ENCODE measurements around the gene TERF2IP.

DNA sequence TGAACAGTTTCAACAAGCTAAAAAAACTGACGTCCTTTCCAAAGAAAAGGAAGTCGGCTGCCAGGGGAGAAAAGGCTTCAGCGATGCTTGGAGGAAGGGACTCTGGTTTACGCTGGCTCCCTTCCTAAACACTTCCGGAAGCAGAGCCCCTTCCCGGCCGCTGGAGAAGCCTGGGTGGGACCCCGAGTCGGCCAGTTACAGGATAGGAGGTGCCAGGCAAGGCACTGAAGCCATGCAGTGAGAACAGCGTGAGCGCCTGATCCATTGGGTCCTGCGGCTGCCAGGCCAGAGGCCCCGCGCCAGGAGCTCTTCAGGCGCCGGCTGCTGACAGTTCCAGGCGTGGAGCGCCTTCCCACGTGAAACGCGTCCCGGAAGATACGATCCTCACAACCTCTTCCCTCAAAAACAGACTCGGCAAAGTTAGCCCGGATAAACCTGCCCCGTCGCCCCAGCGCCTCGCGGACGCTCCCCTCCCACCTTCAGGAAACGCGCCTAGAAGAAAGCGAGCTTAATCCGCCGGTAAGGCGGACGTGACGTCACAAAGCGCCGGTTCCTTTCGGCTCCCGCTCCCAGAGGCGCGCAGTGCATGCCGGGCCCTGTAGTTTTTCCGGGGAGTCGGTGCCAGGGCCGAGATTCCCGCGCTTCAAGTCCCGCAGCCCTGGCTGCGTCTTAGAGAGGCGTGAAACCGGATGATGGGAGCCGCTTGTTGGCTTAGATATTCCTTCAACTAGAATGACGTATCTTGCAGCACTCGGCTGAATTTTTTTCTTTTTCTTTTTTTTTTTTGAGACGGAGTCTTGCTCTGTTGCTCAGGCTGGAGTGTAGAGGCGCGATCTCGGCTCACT, 24.6 kb upstream of the TERF2IP start, which contains the start of gene ADAT1:
- TF ChIP-seq, protein P1, sequence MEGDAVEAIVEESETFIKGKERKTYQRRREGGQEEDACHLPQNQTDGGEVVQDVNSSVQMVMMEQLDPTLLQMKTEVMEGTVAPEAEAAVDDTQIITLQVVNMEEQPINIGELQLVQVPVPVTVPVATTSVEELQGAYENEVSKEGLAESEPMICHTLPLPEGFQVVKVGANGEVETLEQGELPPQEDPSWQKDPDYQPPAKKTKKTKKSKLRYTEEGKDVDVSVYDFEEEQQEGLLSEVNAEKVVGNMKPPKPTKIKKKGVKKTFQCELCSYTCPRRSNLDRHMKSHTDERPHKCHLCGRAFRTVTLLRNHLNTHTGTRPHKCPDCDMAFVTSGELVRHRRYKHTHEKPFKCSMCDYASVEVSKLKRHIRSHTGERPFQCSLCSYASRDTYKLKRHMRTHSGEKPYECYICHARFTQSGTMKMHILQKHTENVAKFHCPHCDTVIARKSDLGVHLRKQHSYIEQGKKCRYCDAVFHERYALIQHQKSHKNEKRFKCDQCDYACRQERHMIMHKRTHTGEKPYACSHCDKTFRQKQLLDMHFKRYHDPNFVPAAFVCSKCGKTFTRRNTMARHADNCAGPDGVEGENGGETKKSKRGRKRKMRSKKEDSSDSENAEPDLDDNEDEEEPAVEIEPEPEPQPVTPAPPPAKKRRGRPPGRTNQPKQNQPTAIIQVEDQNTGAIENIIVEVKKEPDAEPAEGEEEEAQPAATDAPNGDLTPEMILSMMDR (IDR thresholded peaks at IDR 0.05): peak in 1 of 5 experiments; percentile 23
- TF ChIP-seq POLR2A (IDR thresholded peaks at IDR 0.05) (peak; percentile 61 to 85), EP300 (IDR thresholded peaks at IDR 0.05) (peak; percentile 85 to 96)
